ENCODE results near the gene MRPL36.

MRPL36 gene

GRCh38 chr5:1776831-1777230 lies 22.8 kb downstream of the MRPL36 start:
- H3K4me3 ChIP-seq (ENCODE audit: low read depth in 1 of 2, low read length in 1 of 2): no peak overlapping the region
- no peak overlapping the region for H3K27ac ChIP-seq
- H3K9me3 ChIP-seq: no peaks in the 10 kb centered on the region
- peaks cover 21% of the 10 kb centered on the region for H3K27me3 ChIP-seq
- no peaks in the 10 kb centered on the region for H3K36me3 ChIP-seq
- TF ChIP-seq, protein P1, sequence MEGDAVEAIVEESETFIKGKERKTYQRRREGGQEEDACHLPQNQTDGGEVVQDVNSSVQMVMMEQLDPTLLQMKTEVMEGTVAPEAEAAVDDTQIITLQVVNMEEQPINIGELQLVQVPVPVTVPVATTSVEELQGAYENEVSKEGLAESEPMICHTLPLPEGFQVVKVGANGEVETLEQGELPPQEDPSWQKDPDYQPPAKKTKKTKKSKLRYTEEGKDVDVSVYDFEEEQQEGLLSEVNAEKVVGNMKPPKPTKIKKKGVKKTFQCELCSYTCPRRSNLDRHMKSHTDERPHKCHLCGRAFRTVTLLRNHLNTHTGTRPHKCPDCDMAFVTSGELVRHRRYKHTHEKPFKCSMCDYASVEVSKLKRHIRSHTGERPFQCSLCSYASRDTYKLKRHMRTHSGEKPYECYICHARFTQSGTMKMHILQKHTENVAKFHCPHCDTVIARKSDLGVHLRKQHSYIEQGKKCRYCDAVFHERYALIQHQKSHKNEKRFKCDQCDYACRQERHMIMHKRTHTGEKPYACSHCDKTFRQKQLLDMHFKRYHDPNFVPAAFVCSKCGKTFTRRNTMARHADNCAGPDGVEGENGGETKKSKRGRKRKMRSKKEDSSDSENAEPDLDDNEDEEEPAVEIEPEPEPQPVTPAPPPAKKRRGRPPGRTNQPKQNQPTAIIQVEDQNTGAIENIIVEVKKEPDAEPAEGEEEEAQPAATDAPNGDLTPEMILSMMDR (IDR thresholded peaks at IDR 0.05): no peak
- no peaks in the 10 kb centered on the region for H3K4me1 ChIP-seq (ENCODE audit: control insufficient read depth in 1 of 2, insufficient read depth in 1 of 2, low read depth in 1 of 2, low read length in 1 of 2)

GRCh38 chr5:1772634-1773033 lies 27.0 kb downstream of the MRPL36 start:
- Histone ChIP-seq H3K36me3 (no peaks in the 10 kb centered on the region), H3K4me1 (ENCODE audit: control insufficient read depth in 1 of 2, insufficient read depth in 1 of 2, low read depth in 1 of 2, low read length in 1 of 2) (no peaks in the 10 kb centered on the region), H3K27ac (no peak overlapping the region), H3K4me3 (ENCODE audit: low read depth in 1 of 2, low read length in 1 of 2) (no peak overlapping the region), H3K9me3 (no peaks in the 10 kb centered on the region), H3K27me3 (peaks cover 12% of the 10 kb centered on the region)
- TF ChIP-seq, protein P1 (IDR thresholded peaks at IDR 0.05): no peak

DNA sequence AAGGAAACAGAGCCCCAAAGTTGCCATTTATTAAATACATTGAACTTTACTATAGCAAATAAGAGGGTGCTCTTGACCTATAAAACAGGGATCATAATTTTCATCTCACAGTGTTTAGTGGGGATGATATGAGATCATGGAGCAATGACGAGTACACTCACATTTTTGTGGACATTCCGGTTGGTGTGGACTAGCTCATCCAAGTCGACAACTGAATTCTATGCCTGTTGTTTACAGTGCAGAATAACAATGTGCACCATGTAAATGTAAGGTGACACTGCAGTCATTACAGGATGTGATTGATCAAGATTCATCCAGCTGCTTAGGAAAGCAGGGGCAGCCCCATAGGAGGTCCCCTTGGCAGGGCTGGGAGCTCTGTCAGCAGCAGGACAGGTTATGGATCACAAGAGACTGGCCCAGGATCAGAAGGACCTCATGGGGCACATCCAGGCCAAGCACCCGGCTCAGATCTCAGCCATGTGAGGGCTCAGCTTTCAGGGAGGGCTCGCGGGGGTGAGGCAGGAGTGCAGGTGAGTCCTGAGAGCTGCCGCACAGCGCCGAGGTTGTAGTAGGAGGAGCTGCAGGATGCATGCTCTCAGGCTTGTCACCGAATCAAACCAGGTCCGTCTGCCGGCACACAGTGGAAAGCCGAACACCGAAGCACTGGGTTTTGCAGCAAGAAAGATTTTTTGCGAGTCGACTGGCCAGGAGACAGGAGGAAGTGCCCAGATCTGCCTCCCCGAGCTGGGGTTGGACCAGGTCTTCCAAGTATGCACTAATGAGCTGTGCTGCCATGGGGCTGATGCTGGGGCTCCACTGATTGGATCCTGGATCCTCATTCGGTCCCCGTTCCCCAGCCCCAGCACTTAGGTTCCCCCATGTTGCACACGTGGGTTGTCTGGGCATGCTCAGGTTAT lies 28.2 kb downstream of the MRPL36 start:
- Histone ChIP-seq H3K27ac (no peak overlapping the region), H3K4me1 (ENCODE audit: control insufficient read depth in 1 of 2, insufficient read depth in 1 of 2, low read depth in 1 of 2, low read length in 1 of 2) (no peaks in the 10 kb centered on the region)
- TF ChIP-seq, protein P1 (IDR thresholded peaks at IDR 0.05): no peak

GRCh38 chr5:1770443-1770802 lies 29.2 kb downstream of the MRPL36 start:
- no peak overlapping the region for H3K27ac ChIP-seq
- H3K4me3 ChIP-seq (ENCODE audit: low read depth in 1 of 2, low read length in 1 of 2): no peak overlapping the region
- TF ChIP-seq, protein P1 (IDR thresholded peaks at IDR 0.05): no peak
- no peaks in the 10 kb centered on the region for H3K36me3 ChIP-seq
- no peaks in the 10 kb centered on the region for H3K9me3 ChIP-seq
- H3K4me1 ChIP-seq (ENCODE audit: control insufficient read depth in 1 of 2, insufficient read depth in 1 of 2, low read depth in 1 of 2, low read length in 1 of 2): no peaks in the 10 kb centered on the region
- peaks cover 12% of the 10 kb centered on the region for H3K27me3 ChIP-seq

More for the DNA sequence above, 28.2 kb downstream of the MRPL36 start:
- Histone ChIP-seq H3K27me3 (peaks cover 12% of the 10 kb centered on the region), H3K9me3 (no peaks in the 10 kb centered on the region), H3K36me3 (no peaks in the 10 kb centered on the region), H3K4me3 (ENCODE audit: low read depth in 1 of 2, low read length in 1 of 2) (no peak overlapping the region)

DNA sequence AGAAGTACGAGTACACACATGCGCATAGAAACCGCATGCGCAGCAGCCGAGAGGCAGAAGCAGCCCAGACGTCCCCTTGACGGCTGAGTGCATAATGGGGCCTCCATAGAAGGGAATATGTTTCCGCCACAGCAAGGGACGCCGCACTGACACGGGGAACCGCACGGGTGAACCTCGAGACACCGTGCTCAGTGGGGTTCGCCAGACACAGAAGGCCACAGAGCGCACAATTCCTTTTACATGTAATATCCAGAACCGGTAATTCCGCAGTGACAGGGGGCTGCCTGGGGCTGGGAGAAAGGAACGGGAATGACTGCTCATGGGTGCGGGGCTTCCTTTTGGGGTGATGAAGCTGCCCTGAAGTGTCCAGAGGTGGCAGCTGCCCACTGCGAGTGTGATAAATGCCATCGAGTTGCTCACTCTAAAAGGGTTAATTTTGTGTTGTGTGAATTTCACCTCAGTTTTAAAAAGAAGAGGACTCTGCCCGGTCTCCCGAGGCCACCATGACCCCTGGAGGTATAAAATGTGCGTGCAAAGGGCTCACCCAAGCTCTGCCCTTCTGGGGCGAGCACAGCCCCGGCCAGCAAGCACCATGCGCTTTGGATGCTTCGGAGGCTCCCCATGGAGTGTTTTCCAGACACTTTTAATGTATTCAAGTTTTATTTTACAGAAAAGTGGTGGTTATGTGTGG lies 29.7 kb downstream of the MRPL36 start:
- TF ChIP-seq, protein P1 (IDR thresholded peaks at IDR 0.05): no peak
- Histone ChIP-seq H3K36me3 (no peaks in the 10 kb centered on the region), H3K27ac (no peak overlapping the region), H3K27me3 (peaks cover 17% of the 10 kb centered on the region), H3K9me3 (no peaks in the 10 kb centered on the region), H3K4me3 (ENCODE audit: low read depth in 1 of 2, low read length in 1 of 2) (no peak overlapping the region), H3K4me1 (ENCODE audit: control insufficient read depth in 1 of 2, insufficient read depth in 1 of 2, low read depth in 1 of 2, low read length in 1 of 2) (no peaks in the 10 kb centered on the region)
